GM21786 (cell line): ENCODE measurements around the gene CEP55.
"Not testable (repeated sequence)": the region's sequence is repeated elsewhere in the genome, so short reads cannot be mapped to it uniquely, and the experiment has no call there.

Experiments used
- ATAC-seq: cut with Tn5 transposase; IDR thresholded peaks from one replicate; pipeline ENCODE4 v1.9.1; 2021; ENCODE audit not compliant: unreplicated experiment

CEP55 gene

DNA sequence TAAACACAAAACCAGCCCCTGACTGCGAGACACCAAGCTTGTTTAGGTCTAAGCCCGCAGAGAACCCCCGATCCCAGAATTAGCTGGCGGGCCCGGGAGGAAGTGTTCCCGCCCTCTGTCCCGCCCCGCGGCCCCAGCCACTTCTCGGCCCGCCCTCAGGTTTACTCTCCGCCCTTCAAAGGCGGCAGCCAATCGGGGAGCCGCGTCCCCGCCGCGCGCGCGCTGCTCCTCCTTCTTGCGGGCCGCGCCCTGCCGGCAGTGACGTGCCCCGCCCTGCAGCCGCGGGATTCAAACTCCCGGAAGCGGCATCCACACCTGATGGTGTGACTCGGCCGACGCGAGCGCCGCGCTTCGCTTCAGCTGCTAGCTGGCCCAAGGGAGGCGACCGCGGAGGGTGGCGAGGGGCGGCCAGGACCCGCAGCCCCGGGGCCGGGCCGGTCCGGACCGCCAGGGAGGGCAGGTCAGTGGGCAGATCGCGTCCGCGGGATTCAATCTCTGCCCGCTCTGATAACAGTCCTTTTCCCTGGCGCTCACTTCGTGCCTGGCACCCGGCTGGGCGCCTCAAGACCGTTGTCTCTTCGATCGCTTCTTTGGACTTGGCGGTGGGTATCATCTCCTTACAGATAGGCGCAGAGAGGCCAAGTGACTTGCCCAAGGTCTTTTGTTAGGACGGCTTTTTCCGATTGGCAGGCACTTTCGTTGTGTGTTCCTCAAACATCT lies at the start of gene CEP55:
CEP55 (plus strand) TSS at position 291 of the 720 bp plus-strand sequence. CDS start 3,440 bp downstream, outside the sequence.
- ATAC-seq = peak; percentile 97

DNA sequence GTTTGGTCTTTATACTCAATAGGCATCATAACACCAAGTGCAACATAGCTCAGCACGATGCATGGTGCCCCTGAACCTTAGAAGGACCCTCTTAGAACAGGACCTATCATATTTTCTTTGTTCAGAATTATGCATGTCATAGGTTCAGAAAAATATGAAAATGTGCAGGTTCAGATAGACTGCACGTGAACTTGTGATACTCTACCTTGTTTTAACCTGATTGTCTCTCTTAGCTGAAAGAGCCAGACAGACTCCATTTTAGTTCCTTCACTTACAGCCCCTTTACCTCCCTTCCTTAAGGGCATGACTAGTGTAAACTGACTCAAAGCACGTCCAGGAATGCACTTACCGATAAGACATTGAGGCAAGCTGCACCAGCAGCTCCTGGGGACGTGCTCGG lies 49.4 kb upstream of the CEP55 start:
- no peak for ATAC-seq

DNA sequence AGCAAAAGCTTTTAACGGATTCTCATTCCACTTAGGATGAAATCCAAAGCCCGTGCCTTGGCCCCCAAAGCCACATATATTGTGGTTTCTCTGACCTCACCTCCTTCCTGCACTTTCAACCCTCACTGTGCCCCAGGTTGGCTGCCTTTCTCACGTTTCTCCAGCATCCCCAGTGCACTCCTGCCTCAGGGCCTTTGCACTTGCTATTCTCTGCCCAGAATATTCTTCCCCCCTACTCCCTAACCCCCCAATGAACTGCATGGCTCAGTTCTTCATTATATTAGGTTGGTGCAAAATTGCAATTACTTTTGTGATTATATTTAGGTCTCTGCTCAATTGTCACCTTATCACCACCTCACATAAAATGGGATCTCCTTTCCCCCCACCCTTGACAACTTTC lies 48.4 kb upstream of the CEP55 start:
- ATAC-seq = no peak

- no peak for ATAC-seq
Measured at GRCh38 chr10:93451244-93451947, 45.0 kb upstream of the CEP55 start.

- ATAC-seq = no peak
Measured at GRCh38 chr10:93452143-93452542, 44.3 kb upstream of the CEP55 start.

DNA sequence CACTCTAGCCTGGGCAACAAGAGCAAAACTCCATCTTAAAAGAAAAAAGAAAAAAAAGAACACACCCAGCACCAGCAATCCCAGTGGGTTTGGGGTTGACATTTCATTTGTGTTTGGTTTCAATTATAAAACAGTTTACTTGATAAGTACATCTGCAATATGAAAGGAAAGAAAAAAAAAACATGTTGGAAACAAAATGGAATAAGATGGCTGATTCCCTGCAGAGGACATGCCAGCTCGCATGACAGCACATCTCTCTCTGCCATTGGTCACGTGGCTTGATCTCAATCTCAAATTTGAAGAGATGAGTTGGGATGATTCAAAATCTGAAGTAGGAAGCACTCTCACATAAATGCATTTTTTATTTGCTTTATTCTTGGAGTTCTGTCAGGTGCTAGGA lies 42.3 kb upstream of the CEP55 start:
- ATAC-seq = no peak

GRCh38 chr10:93454736-93455135 lies 41.7 kb upstream of the CEP55 start:
- no peak for ATAC-seq

DNA sequence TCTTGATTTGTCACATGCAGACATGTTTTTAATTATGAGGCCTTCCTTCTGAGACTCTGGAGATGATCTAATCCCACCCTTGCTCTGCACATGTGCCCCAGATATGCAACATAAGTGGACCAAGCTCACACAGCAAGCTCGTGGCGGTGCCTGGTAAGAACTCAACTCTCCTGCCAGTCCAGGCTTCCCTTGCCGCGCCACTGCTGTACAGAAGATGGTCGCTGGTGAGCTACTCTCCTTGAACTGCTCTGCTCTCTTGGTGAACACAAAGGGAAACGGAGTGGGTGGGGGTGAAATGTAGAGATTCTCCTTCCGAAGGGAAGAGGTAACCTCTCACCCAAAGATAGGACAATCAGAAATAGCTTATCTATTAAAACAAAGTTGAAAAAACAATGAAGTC lies 39.9 kb upstream of the CEP55 start:
- ATAC-seq = no peak

- ATAC-seq = no peak
Measured at GRCh38 chr10:93457511-93457910, 38.9 kb upstream of the CEP55 start.

DNA sequence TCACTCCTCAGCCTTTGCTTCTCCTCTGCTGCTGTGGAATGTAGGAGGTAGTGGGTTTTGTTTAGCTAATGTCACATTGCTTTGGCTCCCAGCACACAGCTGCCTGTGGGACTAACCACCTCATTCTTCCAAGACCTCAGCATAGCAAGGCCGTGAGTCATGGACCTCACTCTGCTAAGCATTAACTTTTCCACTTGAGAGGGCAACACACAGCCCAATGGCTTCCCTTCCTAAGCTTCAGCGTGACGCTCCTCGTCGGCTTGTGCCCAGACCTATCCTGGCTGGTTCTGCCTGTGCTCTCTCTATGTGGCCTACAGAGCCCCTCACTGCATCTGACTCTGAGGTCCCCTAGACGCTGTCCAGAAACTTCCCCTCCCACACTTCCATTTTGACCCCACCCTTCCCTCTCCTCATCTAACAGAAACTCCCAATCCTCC lies 37.6 kb upstream of the CEP55 start:
- ATAC-seq = no peak

GRCh38 chr10:93459466-93459865 lies 36.9 kb upstream of the CEP55 start:
- no peak for ATAC-seq

DNA sequence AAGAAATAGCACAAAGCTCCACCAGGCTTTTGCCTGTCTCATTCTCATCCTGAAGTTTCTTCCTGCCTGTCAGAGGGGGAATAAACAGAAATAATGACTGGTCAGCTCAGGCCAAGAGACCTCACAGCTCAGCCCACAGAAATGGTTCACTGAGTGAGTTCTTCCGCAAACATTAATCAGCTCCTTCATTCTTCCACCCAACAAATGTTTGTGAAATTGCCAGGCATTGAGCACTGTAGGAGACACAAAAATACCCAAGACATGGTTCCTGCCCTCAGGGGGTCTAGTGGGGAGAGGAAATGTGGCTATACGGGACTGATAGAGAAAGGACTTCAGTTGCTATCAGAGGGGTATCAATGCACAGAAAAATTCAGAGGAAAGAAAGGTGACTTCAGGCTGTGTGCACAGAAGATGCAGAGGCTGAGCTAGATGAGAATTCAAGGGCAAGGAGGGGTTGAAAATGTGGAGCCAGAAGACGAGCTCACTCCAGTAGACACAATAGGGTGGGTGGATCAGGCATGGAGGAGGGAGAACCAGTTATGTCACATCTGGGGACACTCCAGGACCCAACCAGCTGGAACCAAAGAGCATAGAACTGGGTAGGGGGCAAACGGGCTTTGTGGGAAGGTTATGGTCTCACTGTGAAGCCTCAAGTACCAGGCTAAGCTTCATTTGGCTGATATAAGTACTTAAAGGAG lies 35.2 kb upstream of the CEP55 start:
- ATAC-seq = no peak

GRCh38 chr10:93461807-93462178 lies 34.6 kb upstream of the CEP55 start:
- no peak for ATAC-seq

GRCh38 chr10:93462371-93462770 lies 34.0 kb upstream of the CEP55 start:
- ATAC-seq = no peak

GRCh38 chr10:93462881-93463280 lies 33.5 kb upstream of the CEP55 start:
- ATAC-seq = no peak

GRCh38 chr10:93463723-93464476 lies 32.5 kb upstream of the CEP55 start:
- ATAC-seq = no peak

DNA sequence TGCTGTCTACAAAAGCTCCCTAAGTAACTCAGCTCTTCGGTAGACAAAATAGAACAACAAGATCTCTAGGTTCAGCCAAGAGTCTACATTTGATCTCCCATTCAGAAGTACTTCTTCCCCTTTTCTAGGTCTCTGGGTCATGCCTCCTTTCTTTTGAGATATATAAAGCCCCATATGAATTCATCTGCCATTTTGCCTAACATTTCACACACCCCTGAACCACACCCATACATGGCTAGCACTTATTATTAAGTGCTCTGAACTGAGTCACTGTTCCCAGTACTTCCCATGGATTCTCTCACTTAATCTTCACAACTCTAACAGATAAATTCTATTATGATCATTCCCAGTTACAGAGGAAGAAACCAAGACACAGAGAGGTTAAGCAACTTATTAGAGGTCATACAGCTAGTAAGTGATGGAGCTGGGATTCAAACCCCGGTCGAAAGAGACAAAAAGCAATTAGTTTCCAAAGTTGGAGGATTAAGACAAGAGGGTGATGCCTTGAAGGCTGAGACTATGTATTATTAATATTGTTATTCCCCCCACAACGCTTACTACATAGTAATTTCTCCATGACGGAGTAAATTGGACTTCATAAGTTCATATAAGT lies 31.5 kb upstream of the CEP55 start:
- ATAC-seq = no peak

- no peak for ATAC-seq
Measured at GRCh38 chr10:93465806-93466675, 30.4 kb upstream of the CEP55 start.

GRCh38 chr10:93467635-93468034 lies 28.8 kb upstream of the CEP55 start:
- not testable (repeated sequence) for ATAC-seq
